HG03159 (cell line): Measurements from ENCODE around the gene FADS3.

ENCODE experiments used
- ATAC-seq: cut with Tn5 transposase; IDR thresholded peaks from one replicate; pipeline ENCODE4 v1.9.1; 2021; ENCODE audit warnings: mild to moderate bottlenecking, moderate library complexity; ENCODE audit not compliant: unreplicated experiment

Gene FADS3, protein sequence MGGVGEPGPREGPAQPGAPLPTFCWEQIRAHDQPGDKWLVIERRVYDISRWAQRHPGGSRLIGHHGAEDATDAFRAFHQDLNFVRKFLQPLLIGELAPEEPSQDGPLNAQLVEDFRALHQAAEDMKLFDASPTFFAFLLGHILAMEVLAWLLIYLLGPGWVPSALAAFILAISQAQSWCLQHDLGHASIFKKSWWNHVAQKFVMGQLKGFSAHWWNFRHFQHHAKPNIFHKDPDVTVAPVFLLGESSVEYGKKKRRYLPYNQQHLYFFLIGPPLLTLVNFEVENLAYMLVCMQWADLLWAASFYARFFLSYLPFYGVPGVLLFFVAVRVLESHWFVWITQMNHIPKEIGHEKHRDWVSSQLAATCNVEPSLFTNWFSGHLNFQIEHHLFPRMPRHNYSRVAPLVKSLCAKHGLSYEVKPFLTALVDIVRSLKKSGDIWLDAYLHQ

DNA sequence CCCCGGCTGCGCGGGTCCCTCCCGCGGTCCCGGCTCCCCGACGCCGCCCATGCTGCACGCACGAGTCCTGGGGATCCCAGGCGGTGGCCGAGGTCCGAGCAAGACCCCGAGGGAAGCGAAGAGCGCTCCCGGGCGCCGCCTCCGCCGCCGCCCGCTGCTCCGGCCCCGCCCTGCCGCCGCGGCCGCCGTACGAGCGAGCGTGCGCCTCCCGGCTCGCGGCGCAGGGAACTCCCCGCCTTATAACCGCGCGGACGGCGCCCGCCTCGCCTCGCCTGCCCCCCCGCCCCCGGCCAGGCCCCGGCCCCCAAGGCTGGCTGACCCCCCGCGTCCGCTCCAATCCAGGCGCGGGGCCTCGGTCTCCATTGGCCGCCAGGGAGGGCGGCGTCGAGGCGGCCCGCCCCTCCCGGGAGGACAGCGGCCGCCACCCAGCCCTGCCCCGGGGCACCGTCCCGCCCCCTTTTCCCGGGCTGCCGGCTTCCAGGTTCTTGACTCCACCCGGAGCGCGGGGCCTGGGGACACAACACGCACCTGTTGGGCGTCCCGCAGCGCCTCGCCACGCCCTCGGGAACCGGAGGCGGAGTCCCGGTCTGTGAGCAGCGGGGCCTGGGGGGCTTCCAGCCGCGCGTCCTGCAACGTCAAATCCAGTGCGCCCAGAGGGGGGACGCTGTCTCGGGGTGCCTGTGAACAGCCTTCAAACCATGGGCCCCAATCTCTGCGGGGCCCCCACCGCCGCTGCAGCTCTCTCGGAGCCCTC, at the start of gene FADS3:
TSS of gene FADS3 (minus strand) at position 215 of the 754 bp plus-strand sequence. CDS start at position 51, 164 bp downstream.
- peak; percentile 49 for ATAC-seq

DNA sequence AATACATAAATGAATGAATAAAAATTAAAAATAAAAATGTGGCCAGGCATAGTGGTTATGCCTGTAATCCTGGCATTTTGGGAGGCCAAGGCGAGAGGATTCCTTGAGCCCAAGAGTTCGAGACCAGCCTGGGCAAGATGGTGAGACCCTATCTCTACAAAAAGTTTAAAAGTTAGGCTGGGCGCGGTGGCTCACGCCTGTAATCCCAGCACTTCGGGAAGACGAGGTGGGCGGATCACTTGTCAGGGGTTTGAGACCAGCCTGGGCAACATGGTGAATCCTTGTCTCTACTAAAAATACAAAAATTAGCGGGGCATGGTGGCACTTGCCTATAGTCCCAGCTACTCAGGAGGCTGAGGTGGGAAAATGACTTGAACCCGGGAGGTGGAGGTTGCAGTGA, 49.1 kb upstream of the FADS3 start:
- ATAC-seq = no peak

DNA sequence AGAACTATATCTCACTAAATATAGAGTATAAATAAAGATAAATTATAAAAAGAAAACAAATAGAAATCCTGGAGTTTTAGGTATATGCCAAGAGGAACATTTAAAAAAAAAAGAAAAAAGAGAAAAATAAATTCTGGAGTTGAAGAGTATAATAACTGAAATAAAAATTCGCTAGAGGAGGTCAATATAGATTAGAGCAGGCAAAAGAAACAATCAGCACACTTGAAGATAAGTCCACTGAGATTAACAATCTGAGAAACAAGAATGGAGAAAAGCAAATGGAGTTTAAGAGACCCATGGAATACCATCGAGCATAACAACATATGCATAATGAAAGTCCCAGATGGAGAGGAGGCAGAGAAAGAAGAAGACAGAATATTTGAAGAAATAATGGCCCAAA, 44.5 kb upstream of the FADS3 start:
- no peak for ATAC-seq

DNA sequence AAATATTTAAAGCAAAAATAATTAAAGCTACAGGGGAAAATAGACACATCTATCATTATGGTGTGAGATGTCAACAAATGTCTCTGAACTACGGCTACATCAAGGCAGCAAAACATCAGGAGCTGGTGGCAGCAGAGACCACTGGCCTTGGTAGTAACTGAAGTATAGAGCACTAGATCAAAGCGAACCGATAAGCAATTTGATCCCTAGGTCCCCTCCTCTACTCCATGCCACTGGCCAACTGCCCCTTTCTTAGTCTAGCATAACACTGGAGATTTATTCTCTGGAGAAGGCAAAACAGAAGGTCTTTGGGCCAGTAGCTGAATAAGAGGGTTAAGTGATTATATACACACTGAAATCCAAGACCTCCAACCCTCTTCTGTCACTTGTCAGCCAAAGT, 39.6 kb upstream of the FADS3 start:
- no peak for ATAC-seq

DNA sequence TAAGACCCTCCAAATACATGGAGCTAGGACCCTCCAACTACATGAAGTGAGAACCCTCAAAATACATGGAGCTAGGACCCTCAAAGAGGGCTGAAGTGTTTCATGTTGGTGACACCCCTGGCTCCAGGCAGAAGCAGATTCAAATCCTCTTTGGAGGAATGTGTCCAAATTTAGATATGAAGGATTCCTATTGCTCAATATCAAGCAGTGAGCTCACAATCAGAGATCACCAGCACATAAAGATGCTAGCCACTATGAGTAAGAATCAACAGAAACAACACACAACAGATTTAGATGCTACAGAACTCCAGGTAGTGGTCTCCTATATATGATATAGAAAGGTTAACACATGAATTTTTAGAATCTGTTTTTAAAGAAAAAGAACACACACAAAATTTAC, 37.3 kb upstream of the FADS3 start:
- ATAC-seq = no peak

DNA sequence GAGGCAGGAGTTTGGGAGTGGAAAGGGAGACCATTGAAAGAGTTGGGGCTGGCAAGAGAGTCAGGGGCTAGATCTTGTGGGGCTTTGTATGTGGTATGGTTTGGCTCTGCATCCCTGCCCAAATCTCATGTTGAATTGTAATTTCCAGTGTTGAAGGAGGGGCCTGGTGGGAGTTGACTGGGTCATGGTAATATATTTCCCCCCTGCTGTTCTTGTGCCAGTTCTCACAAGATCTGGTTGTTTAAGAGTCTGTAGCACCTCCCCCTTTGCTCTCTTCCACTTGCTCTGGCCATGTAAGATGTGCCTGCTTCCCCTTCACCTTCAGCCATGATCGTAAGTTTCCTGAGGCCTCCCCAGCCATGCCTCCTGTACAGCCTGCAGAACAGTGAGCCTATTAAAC, 36.2 kb upstream of the FADS3 start:
- ATAC-seq = no peak

DNA sequence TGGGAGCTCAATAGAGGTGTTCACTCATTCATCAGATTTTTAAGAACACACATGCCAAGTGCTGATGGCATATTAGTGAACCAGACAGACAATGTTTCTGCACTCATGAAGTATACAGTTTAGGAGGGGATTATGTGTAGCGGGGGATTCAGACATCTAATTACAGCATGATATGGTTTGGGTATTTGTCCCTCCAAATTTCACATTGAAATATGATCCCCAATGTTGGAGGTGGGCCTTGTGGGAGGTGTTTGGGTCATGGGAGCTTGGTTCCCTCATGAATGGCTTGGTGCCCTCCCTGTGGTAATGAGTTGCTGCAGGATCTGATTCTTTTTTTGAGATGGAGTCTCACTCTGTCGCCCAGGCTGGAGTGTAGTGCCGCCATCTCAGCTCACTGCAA, 34.9 kb upstream of the FADS3 start:
- no peak for ATAC-seq

DNA sequence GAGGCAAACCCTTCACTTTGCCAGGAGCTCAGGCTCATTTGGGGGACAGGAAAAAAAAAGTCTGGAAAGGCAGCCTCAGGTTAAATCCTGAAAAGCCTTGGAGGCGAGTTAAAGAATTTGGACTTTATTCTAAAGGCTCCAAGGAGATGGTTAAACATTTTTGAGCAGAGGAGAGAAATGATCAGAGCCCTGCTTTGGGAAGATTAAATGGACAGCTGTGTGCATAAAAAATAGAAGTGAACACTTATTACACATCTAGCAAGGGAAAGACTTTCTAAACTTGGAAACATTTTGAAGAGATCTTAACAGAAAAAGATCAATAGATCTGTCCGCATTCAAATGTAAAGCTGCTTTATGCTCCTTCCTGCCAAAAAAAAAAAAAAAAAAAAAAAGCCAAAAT, 34.4 kb upstream of the FADS3 start:
- ATAC-seq = no peak

DNA sequence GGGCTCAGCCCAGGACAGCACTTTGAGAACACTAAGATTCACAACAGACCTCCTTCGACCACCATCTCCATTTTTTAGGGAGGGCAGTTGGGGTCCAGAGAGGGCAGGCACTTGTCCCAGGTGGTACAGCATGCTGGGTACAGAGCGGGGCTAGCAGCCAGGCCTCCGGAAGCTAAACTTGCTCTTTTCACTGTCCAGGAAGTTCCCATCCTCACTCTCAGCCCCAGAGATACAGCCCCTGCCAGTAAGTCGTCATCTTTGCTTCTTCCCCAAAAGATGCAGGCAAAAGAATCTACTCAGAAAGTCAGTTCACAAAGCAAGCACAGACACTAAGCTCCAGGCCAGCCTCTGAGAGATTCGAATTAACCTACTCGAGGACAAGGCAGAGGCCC, 32.7 kb upstream of the FADS3 start:
- no peak for ATAC-seq

DNA sequence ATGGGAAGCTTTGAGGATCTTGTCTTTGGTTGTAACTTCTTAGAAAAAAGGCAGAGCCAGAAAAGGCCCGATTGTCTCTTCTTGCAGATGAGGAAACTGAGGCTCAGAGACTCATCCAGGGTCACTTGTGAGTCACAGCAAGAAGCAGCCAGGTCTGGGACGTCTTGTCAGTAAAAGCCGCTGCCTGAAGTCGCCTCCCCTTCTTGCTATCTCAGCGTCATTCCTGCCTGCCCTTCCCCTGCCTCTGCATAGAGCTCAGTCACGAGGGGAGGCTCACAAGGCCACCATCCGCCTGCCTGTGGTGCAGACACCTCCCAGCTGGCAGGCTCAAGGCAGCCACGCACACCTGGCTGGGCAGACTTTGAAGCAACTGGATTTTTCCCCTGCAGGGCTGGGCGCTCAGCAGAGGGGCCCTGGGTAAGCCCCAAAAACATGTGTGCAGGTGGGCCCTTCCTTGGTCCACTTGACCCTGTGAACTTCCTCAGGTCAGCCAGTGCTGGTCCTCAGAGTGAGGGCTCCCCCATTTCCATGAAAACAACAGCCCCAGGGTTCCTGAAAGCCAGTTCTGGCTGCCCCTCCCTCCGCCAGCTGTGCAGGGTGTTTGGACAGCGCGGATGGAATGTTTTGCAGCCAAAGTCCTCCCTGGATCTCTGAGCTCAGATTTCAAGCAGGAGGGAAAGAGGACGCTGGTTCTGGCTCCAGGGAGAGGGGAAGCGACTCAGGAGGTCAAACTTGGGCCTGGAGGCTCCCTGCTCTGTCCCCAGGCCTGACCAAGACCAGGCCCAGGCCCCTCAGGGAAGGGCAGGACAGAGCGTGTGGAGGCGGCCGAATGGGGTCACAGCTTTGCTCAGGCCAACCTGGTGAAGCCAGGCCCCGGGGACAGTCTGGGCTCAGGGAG, 32.1 kb upstream of the FADS3 start:
- ATAC-seq = no peak

DNA sequence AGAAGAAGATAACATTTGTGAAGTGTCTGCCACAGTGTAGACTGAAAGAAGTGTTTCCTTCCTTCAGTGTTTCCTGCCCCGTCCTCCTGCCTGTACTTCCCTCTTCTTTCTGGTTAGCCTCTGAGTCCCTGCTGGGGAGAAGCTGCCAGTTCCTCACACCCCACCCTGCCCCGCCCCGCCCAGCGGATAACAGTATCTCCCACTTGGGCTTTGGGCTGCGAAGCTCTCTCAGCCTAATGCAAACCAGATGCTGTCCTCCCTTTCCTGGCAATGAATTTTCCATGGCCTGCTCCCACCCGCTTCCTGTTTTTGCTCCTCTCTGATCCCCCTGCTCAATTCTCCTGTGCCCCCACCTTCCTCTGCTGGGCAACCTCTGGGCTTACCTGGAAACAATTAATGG, 31.2 kb upstream of the FADS3 start:
- ATAC-seq = no peak

DNA sequence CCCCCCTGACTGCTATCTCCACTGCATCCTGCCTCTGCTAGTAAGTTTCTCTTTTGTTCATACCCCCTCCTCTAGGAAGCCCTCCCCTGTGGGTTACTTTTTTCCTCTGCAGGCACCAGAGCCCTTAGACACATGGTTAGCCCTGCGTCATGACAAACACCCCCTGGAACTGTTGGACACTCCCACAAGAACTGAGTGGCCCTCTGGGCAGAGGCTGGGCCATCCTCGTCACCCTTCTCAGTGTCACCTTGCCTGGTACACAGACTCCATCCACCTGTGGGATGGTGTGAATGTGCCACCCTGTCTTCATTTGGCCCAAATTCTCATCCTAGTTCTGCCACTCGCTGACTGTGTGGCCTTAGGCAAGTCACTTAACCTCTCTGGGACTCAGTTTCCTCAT, 30.1 kb upstream of the FADS3 start:
- ATAC-seq = no peak

DNA sequence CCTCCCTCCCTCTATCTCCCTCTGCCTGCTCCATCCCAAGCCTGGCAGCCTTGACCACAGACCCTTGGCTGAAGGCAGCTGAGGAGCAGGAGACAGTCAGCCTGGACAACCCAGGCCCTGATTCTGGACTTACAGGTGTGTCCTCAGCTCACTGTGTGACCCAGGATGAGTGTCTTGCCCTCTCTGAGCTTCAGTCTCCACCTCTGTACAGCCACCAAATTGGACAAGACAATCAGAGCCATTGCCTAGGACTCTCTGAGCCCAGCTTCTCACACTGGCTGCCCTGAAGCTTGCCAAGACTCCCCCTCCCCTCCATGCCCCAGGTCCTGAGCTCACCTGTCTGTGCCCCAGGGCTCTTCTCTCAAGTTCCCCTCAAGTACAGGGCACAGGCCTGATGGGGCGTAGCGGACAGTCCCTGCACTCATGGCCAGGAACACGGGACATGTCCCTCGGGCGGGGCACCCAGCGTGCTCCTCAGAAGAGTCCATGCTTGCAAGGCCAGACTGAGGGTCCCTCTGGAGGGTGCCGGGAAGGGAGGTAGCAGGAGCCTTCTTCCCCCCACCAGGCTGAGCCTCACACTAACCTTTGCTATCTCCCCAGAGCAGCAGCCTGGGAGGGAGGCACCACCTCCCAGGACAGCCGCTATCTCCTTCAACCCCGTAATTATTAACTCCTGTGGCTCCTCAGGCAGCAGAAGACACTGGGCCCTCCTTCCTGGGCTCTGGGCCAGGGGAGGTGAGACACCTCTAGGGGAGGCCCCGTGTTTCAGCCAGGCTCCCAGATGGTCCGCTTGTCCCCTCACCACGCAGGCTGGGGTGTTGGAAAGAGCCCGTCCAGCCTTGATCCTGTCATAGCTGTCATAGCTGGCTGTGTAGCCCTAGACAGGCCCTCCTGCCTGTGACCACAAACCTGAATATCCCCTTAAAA, 28.6 kb upstream of the FADS3 start:
- no peak for ATAC-seq

DNA sequence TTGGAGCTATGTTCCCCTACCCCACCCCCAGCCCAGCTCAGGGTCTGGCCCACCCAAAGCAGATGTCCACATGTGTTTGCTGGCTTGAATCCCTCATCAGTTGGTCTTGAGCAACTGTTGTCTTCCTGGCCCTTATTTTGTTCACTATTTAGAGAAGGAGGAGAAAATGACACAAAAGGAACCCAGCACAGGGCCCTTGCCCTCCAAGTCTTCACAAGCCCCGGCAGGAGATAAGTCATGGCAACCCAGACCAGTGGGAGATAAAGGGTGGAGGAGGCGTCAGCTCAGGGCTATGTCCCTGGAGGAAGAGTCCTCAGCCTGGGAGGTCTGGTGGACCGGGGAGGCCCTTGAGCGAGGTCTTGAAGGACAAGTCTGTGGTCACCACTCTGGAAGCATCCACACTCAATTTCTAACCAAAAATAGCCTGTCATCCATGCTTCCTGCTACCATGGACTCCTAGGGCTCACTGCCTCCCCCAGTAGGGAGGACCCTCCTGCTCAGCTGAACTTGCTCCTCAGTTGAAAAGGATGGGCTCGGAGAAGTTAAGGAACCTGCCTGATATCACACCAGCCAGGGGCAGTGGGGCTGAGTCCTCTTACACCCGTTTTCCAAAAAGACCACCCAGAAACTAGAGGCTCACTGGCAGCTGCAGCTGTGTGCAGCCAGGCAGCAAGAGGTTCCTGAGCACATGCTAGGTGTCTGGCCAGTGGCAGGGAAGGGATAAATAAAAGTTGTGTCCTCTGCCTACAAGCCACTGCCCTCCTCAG, 27.8 kb upstream of the FADS3 start:
- ATAC-seq = no peak

DNA sequence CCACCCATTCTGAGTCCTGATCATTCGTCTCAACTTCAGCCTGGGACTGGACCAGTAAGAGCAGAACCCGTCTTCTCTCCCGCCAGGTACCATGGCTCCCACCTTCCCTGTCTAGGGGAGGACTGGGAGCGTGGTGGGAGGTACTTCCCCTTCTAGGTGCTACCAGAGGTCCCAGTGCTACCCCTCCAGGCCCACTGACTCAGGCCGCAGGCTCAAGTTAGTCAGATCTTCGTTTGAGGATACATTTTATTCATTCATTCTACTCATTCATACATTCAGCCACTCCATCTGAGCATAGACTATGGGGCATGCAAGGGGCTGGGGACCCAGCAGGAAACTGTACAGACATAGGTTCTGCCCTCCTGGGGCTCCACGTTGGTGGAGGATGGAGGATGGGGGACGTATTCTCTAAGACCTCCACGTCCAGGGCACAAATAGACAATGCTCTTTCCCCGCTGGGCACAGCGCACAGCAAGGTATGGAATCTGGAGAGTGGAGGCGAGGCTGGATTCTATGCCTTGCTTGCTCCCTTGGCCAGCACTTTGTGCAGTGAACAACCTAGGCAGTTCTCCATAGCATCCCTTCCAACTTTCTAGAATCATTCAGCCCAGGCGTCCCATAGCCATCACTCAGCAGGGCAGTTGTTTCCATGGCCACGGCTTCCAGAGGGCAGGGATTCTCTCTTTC, 27.0 kb upstream of the FADS3 start:
- ATAC-seq = no peak

DNA sequence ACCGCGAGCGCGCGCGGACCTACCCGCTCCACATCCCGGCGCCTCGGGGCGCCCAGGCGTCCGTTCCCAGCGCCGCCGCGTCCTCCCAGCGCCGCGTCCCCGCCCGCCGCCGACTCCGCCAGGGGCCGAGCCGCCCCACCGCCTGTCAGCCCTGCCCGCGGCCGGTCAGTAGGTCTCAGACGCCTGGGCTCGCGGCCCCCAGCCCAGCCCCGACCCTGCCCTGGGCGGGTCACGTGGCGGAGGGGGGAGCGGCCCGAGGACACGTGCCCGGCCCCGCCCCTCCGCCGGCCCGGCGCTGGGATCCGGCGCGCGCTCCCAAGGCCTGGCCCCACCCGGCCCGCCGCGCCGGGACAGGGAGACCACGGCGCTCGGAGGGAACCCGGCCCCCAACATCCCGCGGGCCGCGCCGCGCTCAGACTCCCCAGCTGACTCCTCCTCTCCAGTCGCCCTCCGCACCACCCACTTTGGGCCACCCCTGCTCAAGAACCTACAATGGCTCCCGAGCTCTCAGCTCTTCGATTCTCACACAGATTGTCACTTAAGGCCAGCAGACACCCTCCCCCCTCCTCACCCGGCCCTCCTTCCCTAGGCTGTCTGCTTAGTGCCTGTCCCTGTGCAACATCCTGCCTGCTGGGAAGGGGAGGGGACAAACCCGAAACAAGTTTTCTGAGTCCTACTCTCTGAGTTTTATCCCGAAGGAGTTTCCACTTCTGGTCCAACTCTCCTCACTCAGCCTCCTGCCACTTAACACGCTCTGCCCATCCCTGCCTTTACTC, 26.2 kb upstream of the FADS3 start, which contains the start of gene RAB3IL1:
TSS of gene RAB3IL1 (minus strand) at position 233 of the 776 bp plus-strand sequence. CDS start at position 34, 199 bp downstream.
- no peak for ATAC-seq

DNA sequence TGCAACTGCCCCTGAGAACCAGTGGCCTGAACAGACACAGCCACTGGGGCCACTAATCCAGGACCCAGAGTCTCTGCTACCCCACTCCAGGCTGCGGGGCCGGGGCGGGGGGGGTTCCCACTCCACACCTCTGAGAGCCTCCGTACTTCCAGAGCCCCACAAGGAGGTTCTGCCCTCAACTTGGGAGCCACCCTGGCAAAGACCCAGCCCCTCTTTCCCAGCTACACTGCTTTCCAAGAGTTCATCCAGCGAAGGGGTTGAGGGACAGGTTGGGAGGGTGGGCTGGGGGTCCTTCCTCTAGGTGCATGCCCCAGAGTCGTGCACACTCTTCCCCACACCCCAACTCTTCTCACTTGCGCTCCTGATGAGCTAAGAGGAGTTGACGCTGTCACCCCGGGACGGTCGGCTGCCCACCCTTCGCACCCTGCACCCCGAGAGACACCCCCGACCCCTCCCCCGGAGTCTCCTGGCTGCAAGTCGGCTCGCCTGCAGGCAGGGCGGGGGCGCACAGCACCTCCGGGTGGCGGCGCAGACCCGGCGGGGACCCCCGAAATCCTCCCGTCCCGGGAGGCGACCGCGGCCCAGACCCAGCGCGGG, 25.5 kb upstream of the FADS3 start:
- ATAC-seq = no peak
